Hypothalamus (tissue), 51 donors: ENCODE data around the gene TNFSF13B.

ENCODE experiments used
- DNase-seq, 51 donors: peaks; one replicate each; lab custom pipeline; 2025; lab: John Stamatoyannopoulos, UW

TNFSF13B gene

GRCh38 chr13:108342369-108343289 is 73.1 kb downstream of the TNFSF13B start:
- DNase-seq, result peak in 3 of 51 donors; percentile 1 to 32 (median 7)

GRCh38 chr13:108345016-108345415 is 75.5 kb downstream of the TNFSF13B start:
- DNase-seq, result no peak

- DNase-seq, result no peak
These were observed 76.9 kb downstream of the TNFSF13B start for GRCh38 chr13:108346376-108346775.

- DNase-seq, result no peak
These were observed 79.8 kb downstream of the TNFSF13B start for GRCh38 chr13:108349269-108349668.

GRCh38 chr13:108350579-108350978 is 81.1 kb downstream of the TNFSF13B start:
- no peak for DNase-seq

DNA sequence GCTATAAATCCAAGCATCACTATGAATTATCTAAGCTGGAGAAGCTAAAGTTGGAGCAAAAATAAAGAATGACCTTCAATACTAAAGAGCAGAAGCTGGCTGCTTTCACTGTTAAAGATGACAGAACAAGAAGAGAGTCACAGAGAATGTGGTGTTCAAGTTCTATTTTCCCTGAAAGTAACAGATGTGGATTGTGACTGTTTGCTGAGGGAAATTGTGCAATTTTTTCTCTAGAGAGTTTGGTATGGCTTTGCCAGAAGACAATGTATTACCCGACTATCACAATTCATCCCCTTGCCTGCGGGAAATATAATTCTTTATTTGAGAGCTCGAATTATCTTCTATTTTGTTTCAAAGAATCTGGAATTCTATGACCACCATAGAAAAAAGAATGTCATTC is 83.1 kb downstream of the TNFSF13B start:
- DNase-seq, result no peak

DNA sequence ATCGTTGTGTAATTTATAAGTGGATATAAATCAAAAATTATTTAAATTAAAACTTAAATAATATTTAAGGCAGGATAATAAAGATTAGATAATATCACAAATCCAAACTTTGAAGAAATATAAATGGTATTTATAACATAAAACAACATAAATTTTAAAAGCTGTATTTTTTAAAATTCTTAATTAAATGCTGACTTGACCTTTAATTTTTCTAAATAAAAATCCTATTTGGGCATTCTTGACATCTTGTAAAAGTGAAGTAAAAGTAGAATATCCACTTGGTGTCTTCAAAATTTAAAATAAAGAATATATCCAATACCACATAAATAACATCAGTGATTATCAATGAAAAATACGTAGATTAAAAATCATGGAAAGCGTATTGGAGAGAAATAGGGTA is 87.7 kb downstream of the TNFSF13B start:
- DNase-seq, result no peak
